Mesendoderm (in vitro differentiated cells): ENCODE results near the gene MICU1.

Source experiments
- DNase-seq: peaks from one replicate; pipeline ENCODE4 v3.0.0; 2013
- H2AK5ac ChIP-seq: 2 replicates; pipeline ENCODE4 v1.6.1; 2013; ENCODE audit warnings: low read length, inconsistent platforms
- H2BK120ac ChIP-seq: 2 replicates; pipeline ENCODE4 v1.6.1; 2013; ENCODE audit warnings: low read depth, mild to moderate bottlenecking, low read length, moderate library complexity, mixed read lengths
- H2BK15ac ChIP-seq: replicated peaks from 2 replicates; pipeline ENCODE4 v1.6.1; 2013; ENCODE audit warnings: low read depth, mild to moderate bottlenecking, moderate library complexity
- H2BK5ac ChIP-seq: 2 replicates; pipeline ENCODE4 v1.6.1; 2013; ENCODE audit warnings: low read length, inconsistent platforms
- H3K18ac ChIP-seq: 2 replicates; pipeline ENCODE4 v1.6.1; 2013; ENCODE audit warnings: mild to moderate bottlenecking, low read length, mixed read lengths
- H3K23ac ChIP-seq: one replicate; pipeline ENCODE4 v1.6.1; 2013; ENCODE audit warnings: low read length
- H3K27ac ChIP-seq: 2 replicates; pipeline ENCODE4 v1.5.1; 2013; ENCODE audit warnings: low read depth, mild to moderate bottlenecking, inconsistent platforms, low read length, moderate library complexity
- H3K27me3 ChIP-seq: 2 replicates; pipeline ENCODE4 v1.6.1; 2013; ENCODE audit warnings: low read length, control low read depth, mild to moderate bottlenecking, inconsistent platforms; ENCODE audit not compliant: insufficient read depth, poor library complexity
- H3K36me3 ChIP-seq: 2 replicates; pipeline ENCODE4 v1.6.1; 2013; ENCODE audit warnings: low read length, inconsistent platforms; ENCODE audit not compliant: control insufficient read depth, insufficient read depth
- H3K4ac ChIP-seq: one replicate; pipeline ENCODE4 v1.6.1; 2013; ENCODE audit warnings: low read depth, mild to moderate bottlenecking, low read length, moderate library complexity
- H3K4me1 ChIP-seq: 2 replicates; pipeline ENCODE4 v1.6.1; 2013; ENCODE audit warnings: low read depth, low read length, inconsistent platforms; ENCODE audit not compliant: control insufficient read depth
- H3K4me2 ChIP-seq: 2 replicates; pipeline ENCODE4 v1.6.1; 2013; ENCODE audit warnings: low read length
- H3K4me3 ChIP-seq: 2 replicates; pipeline ENCODE4 v1.5.1; 2013; ENCODE audit warnings: mild to moderate bottlenecking, low read length
- H3K56ac ChIP-seq: one replicate; pipeline ENCODE4 v1.6.1; 2013; ENCODE audit warnings: low read length
- H3K79me1 ChIP-seq: 2 replicates; pipeline ENCODE4 v1.6.1; 2013; ENCODE audit warnings: low read length, inconsistent platforms
- H3K79me2 ChIP-seq: 2 replicates; pipeline ENCODE4 v1.6.1; 2013; ENCODE audit warnings: mild to moderate bottlenecking, low read length; ENCODE audit not compliant: control insufficient read depth, insufficient read depth
- H3K9ac ChIP-seq: 2 replicates; pipeline ENCODE4 v1.6.1; 2013; ENCODE audit warnings: low read length, inconsistent platforms
- H4K5ac ChIP-seq: one replicate; pipeline ENCODE4 v1.6.1; 2013; ENCODE audit warnings: low read length
- H4K8ac ChIP-seq: one replicate; pipeline ENCODE4 v1.6.1; 2013; ENCODE audit warnings: low read depth, mild to moderate bottlenecking, control low read depth, low read length, moderate library complexity
- WGBS: extraction: QIAGEN DNeasy Blood & Tissue Kit; methylation state at CpG from one replicate; pipeline ENCODE4 v1.1.7; 2013; ENCODE audit warnings: low lambda C conversion rate, missing lambda C conversion rate; ENCODE audit not compliant: insufficient coverage; ENCODE audit errors: extremely low coverage; 5-methylcytosine and 5-hydroxymethylcytosine counted together

MICU1 gene

DNA sequence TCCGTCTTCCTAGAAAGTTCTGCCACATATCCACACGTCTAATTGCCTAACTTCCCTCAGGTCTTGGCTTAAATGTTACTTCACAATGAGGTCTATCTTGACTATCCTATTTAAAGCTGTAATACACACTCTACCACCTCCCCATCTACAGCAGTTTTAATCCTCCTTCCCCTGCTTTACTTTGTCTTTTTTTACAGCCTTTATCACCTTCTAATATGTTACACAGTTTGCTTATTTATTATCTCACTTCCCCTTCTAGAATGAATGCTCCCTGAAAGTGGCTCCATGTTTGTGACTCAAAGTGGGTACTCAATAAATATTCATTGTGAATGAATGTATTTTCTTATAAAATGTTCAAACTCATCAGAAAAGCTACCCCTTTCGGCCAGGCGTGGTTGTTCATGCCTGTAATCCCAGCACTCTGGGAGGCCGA lies 13.6 kb upstream of the MICU1 start:
- H2BK120ac ChIP-seq = no peak overlapping the region
- H4K8ac ChIP-seq = no peak overlapping the region
- H2BK15ac ChIP-seq = no peak overlapping the region
- no CpG with 5 or more reads among the region's 5 CpGs for WGBS
- no peak overlapping the region for H2BK5ac ChIP-seq
- no peak overlapping the region for H2AK5ac ChIP-seq
- no peaks in the 10 kb centered on the region for H3K79me2 ChIP-seq
- no peak overlapping the region for H3K23ac ChIP-seq
- no peak for DNase-seq
- H4K5ac ChIP-seq = no peak overlapping the region
- H3K79me1 ChIP-seq = no peaks in the 10 kb centered on the region
- no peak overlapping the region for H3K56ac ChIP-seq
- no peak overlapping the region for H3K27ac ChIP-seq
- H3K4ac ChIP-seq = no peak overlapping the region
- no peak overlapping the region for H3K9ac ChIP-seq
- H3K4me1 ChIP-seq = no peaks in the 10 kb centered on the region
- H3K18ac ChIP-seq = no peak overlapping the region
- no peak overlapping the region for H3K4me3 ChIP-seq
- H3K27me3 ChIP-seq = no peaks in the 10 kb centered on the region
- H3K4me2 ChIP-seq = no peak overlapping the region
- H3K36me3 ChIP-seq = no peaks in the 10 kb centered on the region

DNA sequence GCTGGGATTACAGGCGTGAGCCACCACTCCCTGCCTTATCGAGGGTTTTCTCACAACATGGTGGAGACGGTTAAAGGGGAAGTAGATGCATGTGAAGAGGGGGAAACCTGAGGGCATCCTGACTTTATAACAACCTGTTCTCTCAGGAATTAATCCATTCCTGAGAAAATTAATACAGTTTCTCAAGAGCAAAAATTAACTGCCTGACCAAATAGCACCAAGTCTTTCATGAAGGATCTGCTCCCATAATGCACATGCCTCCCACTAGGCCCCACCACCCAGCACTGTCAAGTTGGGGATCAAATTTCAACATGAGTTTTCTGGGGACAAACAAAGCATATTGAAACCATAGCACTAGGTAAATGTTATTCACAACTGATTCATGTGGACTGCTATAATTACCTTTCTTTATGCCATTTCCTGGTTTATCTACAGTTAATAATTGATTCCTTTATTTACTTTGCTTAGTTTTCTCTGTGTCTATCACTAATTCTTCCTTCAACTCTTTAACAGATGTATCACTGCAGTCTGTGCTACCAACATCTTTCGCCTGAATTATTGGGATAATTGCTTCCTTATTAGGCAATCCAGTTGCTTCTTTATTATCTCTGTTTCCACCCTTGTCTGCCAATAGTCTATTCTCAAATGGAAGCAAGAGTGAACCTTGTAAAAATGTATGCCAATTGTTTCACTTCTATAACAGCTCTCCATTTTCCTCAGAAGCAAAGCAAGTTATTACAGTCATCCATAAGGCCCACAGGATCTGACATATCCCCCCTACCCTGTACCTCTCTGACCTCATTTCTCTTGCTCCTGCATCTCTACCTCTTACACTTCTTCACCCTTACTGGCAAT lies 12.9 kb upstream of the MICU1 start:
- Histone ChIP-seq H3K23ac (no peak overlapping the region), H3K18ac (no peak overlapping the region), H4K8ac (no peak overlapping the region), H3K4me3 (no peak overlapping the region), H3K4me1 (no peaks in the 10 kb centered on the region), H3K79me2 (no peaks in the 10 kb centered on the region), H2BK15ac (no peak overlapping the region), H4K5ac (no peak overlapping the region), H3K9ac (no peak overlapping the region), H3K4me2 (no peak overlapping the region), H3K56ac (no peak overlapping the region), H2BK120ac (no peak overlapping the region), H3K27ac (no peak overlapping the region), H3K27me3 (no peaks in the 10 kb centered on the region), H3K36me3 (no peaks in the 10 kb centered on the region), H2BK5ac (no peak overlapping the region), H3K79me1 (no peaks in the 10 kb centered on the region), H3K4ac (no peak overlapping the region), H2AK5ac (no peak overlapping the region)
- no peak for DNase-seq
- WGBS = no CpG with 5 or more reads among the region's 4 CpGs

DNA sequence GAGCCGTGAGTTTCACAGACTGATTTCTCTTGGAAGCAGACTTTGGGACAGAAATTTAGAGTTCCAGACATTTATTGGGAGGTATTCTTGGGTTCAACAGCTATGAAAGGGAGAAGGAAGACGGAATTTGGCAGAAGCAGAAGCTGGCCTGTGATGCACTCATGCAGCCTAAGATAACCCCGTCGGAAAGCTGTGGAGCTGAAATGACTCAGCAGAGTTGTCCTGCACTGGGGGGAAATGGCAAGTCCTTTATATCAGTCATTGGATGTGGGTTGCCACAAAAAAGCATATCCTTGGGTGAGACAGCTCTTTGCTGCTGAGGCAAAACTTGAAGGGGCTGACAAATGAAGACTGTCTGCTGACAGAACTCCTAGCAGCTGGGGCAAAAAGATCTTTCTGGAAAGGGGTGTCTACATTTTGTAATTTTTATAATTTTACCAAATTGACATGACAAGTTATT lies 11.5 kb upstream of the MICU1 start:
- Histone ChIP-seq H3K27ac (no peak overlapping the region), H3K23ac (no peak overlapping the region), H2BK120ac (no peak overlapping the region), H3K4me1 (no peaks in the 10 kb centered on the region), H3K56ac (no peak overlapping the region), H3K4me3 (no peak overlapping the region), H2BK5ac (no peak overlapping the region), H3K79me1 (no peaks in the 10 kb centered on the region), H4K5ac (no peak overlapping the region), H3K9ac (no peak overlapping the region), H4K8ac (no peak overlapping the region), H3K18ac (no peak overlapping the region), H3K4me2 (no peak overlapping the region), H3K27me3 (no peaks in the 10 kb centered on the region), H2BK15ac (no peak overlapping the region), H3K4ac (no peak overlapping the region), H2AK5ac (no peak overlapping the region), H3K79me2 (no peaks in the 10 kb centered on the region), H3K36me3 (no peaks in the 10 kb centered on the region)
- peak; percentile 46 for DNase-seq
- no CpG with 5 or more reads among the region's 4 CpGs for WGBS

DNA sequence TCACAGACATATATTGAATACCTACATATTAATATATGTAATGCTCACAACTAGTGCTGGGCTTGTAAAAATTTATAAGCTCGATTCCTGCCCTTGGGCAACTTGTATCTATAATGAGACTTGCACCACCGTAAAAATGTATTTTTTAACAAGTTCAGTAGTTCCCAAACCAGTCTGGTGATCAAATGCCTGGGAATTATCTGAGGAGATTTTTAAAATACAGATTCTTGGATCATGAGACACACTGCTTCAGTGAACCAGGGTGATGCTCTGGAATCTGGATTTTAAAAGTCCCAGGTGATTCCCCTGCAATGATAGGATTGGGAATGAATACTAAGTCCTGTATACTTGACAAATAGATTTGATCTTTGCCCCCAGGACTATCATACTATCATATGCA lies 4.3 kb upstream of the MICU1 start:
- Histone ChIP-seq H3K79me1 (peaks cover 2% of the 10 kb centered on the region), H2BK15ac (no peak overlapping the region), H3K4me3 (no peak overlapping the region), H2BK5ac (no peak overlapping the region), H3K23ac (no peak overlapping the region), H3K4me1 (no peaks in the 10 kb centered on the region), H3K4ac (no peak overlapping the region), H3K27me3 (no peaks in the 10 kb centered on the region), H4K8ac (no peak overlapping the region), H3K4me2 (no peak overlapping the region), H3K9ac (no peak overlapping the region), H3K27ac (no peak overlapping the region), H4K5ac (no peak overlapping the region), H3K36me3 (no peaks in the 10 kb centered on the region), H2AK5ac (no peak overlapping the region), H2BK120ac (no peak overlapping the region), H3K18ac (no peak overlapping the region), H3K79me2 (no peaks in the 10 kb centered on the region), H3K56ac (no peak overlapping the region)
- no CpG with 5 or more reads among the region's 2 CpGs for WGBS
- no peak for DNase-seq

DNA sequence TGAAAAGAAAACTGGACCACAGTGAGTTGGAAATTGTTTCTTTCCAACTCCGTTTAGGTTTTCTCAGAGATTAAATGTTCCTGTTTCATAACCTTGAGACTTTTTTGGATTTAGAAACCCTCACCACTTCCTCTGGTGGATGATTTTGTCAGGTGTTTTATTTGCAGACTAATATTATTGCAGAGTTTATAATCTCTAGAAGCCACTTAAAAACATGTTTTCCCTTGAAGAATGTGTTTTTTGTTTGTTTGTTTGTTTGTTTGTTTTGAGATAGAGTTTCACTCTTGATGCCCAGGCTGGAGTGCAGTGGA lies 520 bp upstream of the MICU1 start:
- no peak overlapping the region for H2BK15ac ChIP-seq
- H3K27me3 ChIP-seq = no peaks in the 10 kb centered on the region
- H3K23ac ChIP-seq = no peak overlapping the region
- peaks cover 7% of the 10 kb centered on the region for H3K79me1 ChIP-seq
- H3K56ac ChIP-seq = peak overlapping the region; percentile 86
- peak overlapping the region; percentile 67 for H3K9ac ChIP-seq
- H4K5ac ChIP-seq = peak overlapping the region; percentile 29
- no peak overlapping the region for H3K27ac ChIP-seq
- no peaks in the 10 kb centered on the region for H3K4me1 ChIP-seq
- H3K36me3 ChIP-seq = no peaks in the 10 kb centered on the region
- H3K79me2 ChIP-seq = peaks cover 5% of the 10 kb centered on the region
- no peak overlapping the region for H2BK5ac ChIP-seq
- H2BK120ac ChIP-seq = no peak overlapping the region
- no peak overlapping the region for H3K4ac ChIP-seq
- H3K4me3 ChIP-seq = no peak overlapping the region
- no peak overlapping the region for H4K8ac ChIP-seq
- no peak overlapping the region for H2AK5ac ChIP-seq
- WGBS = no CpG with 5 or more reads among the region's 1 CpG
- H3K18ac ChIP-seq = no peak overlapping the region
- H3K4me2 ChIP-seq = no peak overlapping the region
- no peak for DNase-seq

DNA sequence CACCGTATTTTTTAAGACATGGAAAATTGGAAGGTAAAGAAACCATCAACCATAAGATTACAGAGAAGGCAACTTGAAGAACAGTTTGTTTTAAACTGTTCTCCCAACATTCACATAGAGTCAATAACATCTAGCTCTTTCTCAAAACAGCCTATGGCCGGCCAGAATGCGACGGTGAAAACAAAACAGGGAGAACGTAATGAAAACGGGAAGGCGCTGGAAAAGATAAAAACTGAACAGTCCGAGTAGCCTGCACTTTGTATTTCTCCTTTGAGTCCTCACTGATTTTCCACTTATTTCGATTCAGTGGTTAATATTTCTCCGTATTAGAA lies 637 bp downstream of the MICU1 start:
- no CpG with 5 or more reads among the region's 10 CpGs for WGBS

More for the DNA sequence above, 637 bp downstream of the MICU1 start:
- Histone ChIP-seq H3K4me3 (peak overlapping the region; percentile 64), H3K9ac (peak overlapping the region; percentile 92), H2BK5ac (no peak overlapping the region), H2BK120ac (no peak overlapping the region), H3K4me2 (peak overlapping the region; percentile 73), H2BK15ac (no peak overlapping the region), H3K18ac (no peak overlapping the region), H4K8ac (no peak overlapping the region), H3K79me2 (peaks cover 5% of the 10 kb centered on the region), H3K27ac (no peak overlapping the region), H3K27me3 (no peaks in the 10 kb centered on the region), H3K23ac (peak overlapping the region; percentile 83), H3K56ac (peak overlapping the region; percentile 93), H3K79me1 (peaks cover 7% of the 10 kb centered on the region), H3K4me1 (no peaks in the 10 kb centered on the region), H4K5ac (no peak overlapping the region), H3K4ac (no peak overlapping the region), H2AK5ac (no peak overlapping the region), H3K36me3 (no peaks in the 10 kb centered on the region)
- no peak for DNase-seq
